ENCODE measurements around the gene CTCFL.

CTCFL gene

DNA sequence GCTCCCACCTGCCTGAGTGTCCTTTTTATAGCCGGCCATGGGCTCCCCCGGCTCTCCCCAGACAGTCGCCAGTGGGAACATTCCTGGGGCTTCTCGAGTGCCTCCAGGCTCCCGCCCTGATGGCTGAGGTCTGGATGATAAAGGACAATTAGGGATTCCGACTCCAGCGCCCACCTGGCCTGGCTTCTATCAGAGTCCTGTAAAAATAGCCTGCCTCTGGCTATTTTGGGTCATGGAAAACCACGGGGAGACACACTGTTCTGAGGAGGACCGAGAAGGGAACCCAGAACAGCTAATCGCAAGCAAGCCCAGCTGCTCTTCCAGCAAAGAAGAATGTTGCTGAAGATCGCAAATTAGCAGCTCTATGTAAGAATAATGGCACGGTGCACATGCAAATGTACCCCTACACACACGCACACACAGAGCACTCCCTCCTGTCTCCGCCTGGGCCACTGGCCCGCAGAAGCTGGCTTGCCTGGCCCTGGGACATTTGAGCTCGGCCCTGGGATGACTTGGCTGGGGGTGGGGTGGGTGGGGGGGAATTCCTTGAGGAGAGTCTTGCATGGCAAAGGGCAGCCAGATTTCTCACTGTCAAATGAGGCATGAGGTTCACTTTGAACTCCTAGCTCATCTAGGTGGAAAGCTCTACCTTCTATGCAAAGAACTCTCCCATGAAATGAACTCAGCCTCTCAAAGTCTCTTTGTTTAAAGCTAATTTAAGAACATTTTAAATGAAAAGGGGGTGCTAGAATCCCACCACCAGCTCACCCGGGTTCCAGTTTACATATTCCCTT is 55.3 kb downstream of the CTCFL start:
- in situ Hi-C loops (cut with MboI; ENCODE audit: low sequenced_read_pairs): no loop called here

- in situ Hi-C loops (cut with MboI; ENCODE audit: low sequenced_read_pairs): no loop called here
Observed at GRCh38 chr20:57468523-57469417, 56.2 kb downstream of the CTCFL start.

DNA sequence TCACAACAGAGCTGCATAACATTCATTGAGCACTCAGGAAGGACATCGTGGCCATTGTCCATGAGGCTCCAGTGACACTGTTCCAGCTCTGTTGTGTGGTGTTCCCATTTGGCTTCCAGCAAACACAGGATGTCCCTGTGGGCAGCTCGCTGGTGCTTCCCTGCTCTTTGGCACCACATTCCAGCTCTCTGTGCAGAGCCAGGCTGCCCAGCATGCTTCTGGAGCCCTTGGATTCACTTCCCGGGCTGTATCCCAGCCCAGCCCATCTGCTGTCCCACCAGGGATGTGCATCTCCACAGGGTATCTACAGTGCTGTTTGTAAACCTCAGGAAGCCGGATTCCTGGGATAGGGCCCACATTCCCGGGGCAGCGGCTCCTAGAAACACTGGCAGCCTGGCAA is 57.2 kb downstream of the CTCFL start:
- in situ Hi-C loops (cut with MboI; ENCODE audit: low sequenced_read_pairs): no loop called here

GRCh38 chr20:57465943-57466342 is 59.0 kb downstream of the CTCFL start:
- in situ Hi-C loops (cut with MboI; ENCODE audit: low sequenced_read_pairs): no loop called here

DNA sequence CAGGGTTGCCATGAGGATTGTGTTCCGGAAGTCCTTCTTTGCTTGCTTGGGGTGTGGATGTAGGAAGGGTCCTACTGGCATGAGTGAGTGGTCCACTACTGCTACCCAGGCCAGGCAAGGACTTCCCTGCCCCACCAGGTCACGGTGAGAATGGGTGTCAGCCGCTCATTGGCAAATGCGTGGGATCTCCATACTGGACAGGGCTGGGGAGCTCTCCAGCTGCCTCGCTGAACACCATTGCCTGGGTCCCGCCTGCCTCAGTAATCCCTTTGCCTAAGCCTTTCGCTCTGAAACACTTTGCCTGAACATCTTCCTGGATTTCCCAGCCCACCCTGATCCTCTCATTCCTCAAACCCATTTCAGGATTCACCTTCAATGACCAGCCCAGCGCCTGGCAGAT is 59.5 kb downstream of the CTCFL start:
- in situ Hi-C loops (cut with MboI; ENCODE audit: low sequenced_read_pairs): no loop called here

GRCh38 chr20:57464642-57465211 is 60.2 kb downstream of the CTCFL start:
- in situ Hi-C loops (cut with MboI; ENCODE audit: low sequenced_read_pairs): no loop called here

DNA sequence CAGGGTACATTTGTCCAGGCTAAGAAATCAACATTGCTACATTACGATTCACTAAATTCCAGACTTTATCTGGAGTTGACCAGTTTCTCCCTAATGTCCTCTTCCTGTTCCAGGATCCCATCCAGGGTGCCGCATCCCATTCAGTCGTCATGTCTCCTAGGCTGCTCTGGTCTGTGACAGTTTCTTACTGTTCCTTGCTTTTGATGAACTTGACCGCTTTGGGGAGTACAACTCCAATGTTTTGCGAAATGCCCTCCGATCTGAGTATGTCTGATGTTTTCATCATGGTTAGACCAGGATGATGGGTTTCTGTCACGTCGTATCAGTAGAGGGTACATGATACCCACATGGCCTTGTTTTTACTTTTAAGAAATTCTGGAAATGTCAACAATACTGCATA is 62.2 kb downstream of the CTCFL start:
- in situ Hi-C loops (cut with MboI; ENCODE audit: low sequenced_read_pairs): no loop called here

- in situ Hi-C loops (cut with MboI; ENCODE audit: low sequenced_read_pairs): no loop called here
Observed at GRCh38 chr20:57461726-57462125, 63.2 kb downstream of the CTCFL start.

DNA sequence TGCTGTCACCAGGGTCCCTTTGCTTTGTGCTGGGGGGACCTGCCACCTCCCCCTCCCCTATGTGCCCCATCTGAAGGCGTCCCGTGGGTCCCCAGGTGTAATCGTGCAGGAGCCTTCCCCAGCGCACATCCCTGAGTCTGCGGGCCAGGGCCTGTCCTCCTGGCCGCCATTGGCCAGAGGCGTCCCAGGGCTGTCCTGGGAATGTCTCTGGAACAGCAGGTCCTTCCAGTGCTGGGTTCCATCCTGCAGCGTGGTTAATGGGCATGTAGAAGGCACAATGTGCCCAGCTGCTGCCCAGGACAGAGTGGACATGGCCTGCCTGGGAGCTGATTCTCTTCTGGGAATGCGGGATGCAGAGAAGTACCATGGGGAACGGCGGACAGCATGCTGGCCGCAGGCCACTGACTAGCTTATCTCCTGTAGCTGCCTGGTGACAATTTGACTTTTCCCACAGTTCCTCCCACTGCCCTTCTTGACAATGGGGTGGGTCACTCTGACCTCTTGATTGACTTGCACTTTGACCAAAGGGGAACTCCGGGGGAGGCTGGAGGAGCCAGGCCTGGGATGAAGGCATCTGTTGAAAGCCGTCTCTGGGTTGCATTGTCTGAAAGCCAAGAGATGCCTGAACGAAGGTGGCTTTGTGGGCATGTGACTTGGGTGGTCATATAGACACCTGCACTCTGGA is 64.0 kb downstream of the CTCFL start:
- in situ Hi-C loops (cut with MboI; ENCODE audit: low sequenced_read_pairs): no loop called here

- in situ Hi-C loops (cut with MboI; ENCODE audit: low sequenced_read_pairs): no loop called here
Observed at GRCh38 chr20:57459897-57460296, 65.0 kb downstream of the CTCFL start.

DNA sequence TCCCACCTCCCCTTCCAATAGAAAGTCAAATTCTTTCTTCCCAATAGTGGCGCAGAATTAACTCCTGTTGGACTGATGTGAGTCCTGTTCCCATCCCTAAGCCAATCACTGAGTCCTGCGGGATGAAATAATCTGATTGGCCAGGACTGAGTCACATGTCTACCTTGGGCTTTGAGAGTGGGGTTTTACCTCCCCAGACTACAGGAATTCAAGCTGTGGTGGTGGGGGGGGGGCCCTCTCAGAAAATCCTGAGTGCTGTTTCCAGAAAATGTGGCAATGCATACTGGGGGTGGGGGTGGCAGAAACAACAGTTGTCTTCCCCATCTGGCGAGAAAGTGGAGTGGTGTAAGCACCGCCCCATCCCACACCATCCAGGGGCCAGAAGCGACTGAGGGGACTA is 65.7 kb downstream of the CTCFL start:
- in situ Hi-C loops (cut with MboI; ENCODE audit: low sequenced_read_pairs): no loop called here

DNA sequence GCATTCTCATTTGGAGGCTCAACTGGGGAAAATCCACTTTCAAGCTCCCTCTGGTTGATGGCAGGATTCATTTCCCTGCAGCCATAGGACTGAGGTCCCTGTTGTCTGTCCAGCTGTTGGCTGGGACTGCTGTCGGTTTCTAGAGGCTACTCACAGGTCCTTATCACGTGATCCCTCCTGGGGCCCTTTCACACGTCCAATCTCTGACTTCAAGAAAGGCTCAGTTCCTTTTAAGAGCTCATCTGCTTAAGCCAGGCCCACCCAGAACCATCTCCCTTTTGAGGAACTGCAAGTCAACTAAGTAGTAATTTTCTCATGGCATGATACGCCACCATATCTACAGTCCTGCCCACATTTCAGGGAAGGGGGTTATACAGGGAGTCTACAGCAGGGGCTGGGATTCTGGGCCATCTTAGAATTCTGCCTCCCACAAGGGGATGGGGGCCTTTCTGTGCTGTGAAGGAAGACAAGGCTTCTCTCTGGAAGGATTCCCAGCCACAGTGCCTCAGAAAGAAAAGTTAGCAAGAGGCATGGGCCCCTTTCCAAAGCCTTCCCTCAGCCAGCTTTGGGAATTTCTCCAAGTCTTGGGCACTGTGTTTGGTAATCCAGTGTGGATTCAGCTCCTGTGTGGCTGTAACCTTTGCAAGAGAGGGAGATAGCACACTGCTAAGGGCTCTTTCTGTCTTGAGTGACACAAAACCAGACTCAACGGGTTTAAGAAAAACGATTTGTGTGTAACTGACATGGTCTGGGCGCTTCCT is 66.4 kb downstream of the CTCFL start:
- in situ Hi-C loops (cut with MboI; ENCODE audit: low sequenced_read_pairs): no loop called here

DNA sequence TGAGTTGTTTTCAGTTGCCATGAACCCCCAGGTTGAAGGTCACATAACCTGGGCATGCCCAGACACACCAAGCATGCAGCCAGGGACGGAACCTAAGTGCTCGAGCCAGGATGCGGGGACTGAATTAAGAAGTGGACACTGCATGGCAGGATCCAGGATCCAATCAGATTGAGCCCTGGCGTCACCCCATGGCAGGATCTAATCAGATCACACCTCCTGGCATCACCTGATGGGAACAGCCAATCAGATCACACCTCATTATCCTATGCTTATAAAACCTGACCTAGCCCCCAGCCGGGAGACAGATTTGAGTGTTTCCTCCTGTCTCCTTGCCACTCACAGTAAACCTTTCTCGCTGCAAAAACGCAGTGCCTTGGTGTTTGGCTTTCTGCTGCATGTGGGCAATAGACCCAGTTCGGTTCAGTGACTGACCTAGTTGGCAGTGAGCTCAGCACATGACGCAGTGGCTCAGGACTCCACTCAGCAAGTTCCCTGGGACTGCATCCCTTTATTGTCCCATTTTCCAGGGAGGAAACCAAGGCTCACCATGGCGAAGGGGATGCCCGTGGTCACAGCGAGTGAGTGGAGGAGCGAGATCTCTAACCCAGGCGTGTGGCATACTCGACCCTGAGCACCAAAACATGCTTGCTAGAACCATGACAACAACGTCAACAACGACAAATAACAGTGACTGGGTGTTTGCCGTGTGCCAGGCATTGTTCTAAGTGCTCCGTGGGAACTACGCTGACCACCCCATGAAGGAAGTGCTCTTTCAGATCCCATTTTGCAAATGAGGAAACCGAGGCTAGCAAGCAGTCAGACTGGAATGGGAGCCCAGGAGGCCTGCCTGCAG is 67.5 kb downstream of the CTCFL start:
- in situ Hi-C loops (cut with MboI; ENCODE audit: low sequenced_read_pairs): no loop called here

DNA sequence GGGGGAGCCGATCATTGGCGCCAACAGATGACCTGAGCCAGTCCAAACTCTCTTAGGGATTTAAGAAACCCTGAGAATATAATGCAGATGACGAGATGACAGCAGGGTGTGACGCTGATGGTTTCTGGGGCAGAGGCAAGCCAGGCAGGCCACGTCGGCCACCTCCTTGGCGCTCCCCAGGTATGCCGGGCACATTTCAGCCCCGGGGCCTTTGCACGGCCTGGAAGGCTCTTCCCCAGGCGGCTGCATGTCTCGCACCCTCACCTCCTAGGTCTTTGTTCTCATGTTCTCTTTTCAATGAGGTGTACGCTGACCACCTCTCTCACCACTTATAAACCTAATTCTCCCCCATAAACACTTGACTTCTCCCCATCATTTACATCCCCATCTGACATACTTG is 68.8 kb downstream of the CTCFL start:
- in situ Hi-C loops (cut with MboI; ENCODE audit: low sequenced_read_pairs): no loop called here

DNA sequence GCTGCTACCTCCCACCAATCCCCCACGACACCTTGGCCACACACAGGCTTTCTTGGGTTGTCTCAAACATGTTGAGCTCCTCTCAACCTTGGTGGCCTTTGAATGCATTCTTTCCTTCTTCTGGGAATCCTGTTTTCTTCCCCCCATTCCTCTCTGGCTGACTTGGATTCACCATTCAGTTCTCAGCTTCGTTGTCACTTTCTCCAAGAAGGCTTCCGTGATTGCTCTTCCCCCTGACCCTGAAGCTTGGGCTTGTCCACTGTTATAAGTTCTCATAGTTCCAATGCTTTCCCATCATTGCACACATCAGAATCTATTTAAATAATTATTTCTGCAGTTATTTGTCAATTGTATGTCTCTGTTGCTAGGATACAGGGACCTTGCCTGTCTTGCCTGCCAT is 69.6 kb downstream of the CTCFL start:
- in situ Hi-C loops (cut with MboI; ENCODE audit: low sequenced_read_pairs): no loop called here

DNA sequence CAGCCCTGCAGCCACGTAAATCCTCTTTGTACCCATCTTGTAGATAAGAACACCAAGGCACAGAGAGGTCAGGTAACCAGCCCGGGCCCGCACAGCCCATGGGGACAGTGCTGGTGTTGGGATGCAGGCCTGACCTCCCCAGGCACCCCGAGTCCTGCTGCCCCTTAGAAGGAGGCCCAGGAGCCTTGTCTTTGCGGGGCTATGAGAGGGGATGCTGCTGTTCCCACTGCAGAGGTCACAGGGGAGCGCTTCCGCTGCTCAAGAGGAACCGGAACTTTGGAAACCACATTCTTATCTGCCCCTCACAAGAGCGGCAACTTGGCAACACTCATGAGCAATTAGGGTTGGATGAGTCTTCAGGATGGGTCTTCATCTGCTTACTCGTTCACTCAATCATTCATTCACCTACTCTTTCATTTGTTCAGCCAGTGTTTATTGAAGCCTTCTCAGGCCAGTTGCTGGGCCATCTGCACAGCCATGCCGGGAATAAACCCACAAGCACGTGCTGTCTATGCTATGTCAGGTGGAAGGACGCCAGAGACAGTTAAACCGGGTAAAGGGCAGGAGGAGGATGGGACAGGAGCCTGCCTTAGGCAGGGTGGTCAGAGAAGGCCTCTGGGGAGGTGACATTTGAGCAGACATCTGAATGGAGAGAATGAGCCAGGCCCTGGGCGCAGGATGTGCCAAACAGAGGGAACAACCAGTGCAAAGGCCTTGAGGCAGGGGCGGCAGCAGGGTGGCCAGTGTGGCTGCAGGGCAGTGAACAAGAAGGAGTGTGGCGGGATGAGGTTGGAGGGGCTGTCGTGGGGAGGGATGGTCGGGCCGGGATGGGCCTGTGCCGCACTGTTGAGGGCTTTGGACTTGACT is 72.9 kb downstream of the CTCFL start:
- in situ Hi-C loops (cut with MboI; ENCODE audit: low sequenced_read_pairs): no loop called here

GRCh38 chr20:57451431-57451794 is 73.5 kb downstream of the CTCFL start:
- in situ Hi-C loops (cut with MboI; ENCODE audit: low sequenced_read_pairs): no loop called here

- in situ Hi-C loops (cut with MboI; ENCODE audit: low sequenced_read_pairs): no loop called here
Observed at GRCh38 chr20:57450931-57451330, 74.0 kb downstream of the CTCFL start.

DNA sequence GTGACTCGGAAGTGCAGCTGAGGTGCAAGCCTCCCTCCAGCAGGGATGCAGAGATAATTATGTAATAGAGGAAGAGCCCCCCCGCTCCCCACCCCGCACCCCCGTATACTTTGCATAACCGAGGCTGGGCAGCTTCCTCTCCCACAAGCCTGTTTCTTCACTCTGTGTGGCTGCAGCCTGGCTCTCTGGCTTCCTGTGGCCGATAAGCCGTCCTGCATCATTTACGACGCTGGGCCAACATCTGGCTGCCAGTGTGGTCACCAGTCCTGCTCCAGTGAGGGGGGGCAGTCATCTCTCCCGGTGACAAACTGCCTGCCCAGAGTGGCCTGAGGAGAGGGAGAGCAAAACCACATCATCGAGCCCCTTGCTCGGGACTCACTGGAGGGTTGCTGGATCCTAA is 74.5 kb downstream of the CTCFL start:
- in situ Hi-C loops (cut with MboI; ENCODE audit: low sequenced_read_pairs): no loop called here
